B cell (primary cell): ENCODE data around the gene APCDD1L.

Source experiments
- CTCF ChIP-seq: fragments of 200-600 bp; IDR thresholded peaks from one replicate; pipeline ENCODE4 v1.8.0; 2022; ENCODE audit warnings: antibody characterized with exemption, mild to moderate bottlenecking
- EZH2 ChIP-seq: IDR thresholded peaks from 2 replicates; pipeline ENCODE4 v1.6.1; 2012; ENCODE audit warnings: borderline replicate concordance, low read depth, mild to moderate bottlenecking, moderate library complexity, low read length; ENCODE audit not compliant: insufficient read depth, poor library complexity, severe bottlenecking

- TF ChIP-seq EZH2 = no peak
- TF ChIP-seq CTCF = no peak
These were observed 7.5 kb upstream of the APCDD1L start for GRCh38 chr20:58522666-58523065.
